ENCODE measurements around the gene CYREN. TPM values are rescaled to one million over a fixed set of nuclear protein-coding genes. Genes with fewer than 3 reads are reported as not detected.

Gene CYREN
- total and polyA plus RNA-seq, 9 of the 15 experiments (the other 6 are each of a cell fraction or from before 2014, with no cell fraction given), result 13.9 to 108 (median 88.8) TPM

GRCh38 chr7:135169141-135169963 lies 1.2 kb downstream of the CYREN start (continued):
- no peak for TF ChIP-seq ZNF311 (CRISPR knock-in tag; IDR thresholded peaks at IDR 0.05)
- peak; percentile 48; the same call in 1 of the 2 replicates for TF ChIP-seq POLR2AphosphoS5 (IDR thresholded peaks at IDR 0.05; ENCODE audit: control insufficient read depth, insufficient read depth, low read depth, low read length)
- TF ChIP-seq NFE2L1 (tag; IDR thresholded peaks at IDR 0.05; ENCODE audit: borderline replicate concordance, low read depth), result no peak
- TF ChIP-seq ZNF282 (CRISPR knock-in tag; IDR thresholded peaks at IDR 0.05), result no peak
- TF ChIP-seq ZNF12 (CRISPR knock-in tag; IDR thresholded peaks at IDR 0.05), result no peak
- no peak for TF ChIP-seq ZNF444 (CRISPR knock-in tag; IDR thresholded peaks at IDR 0.05)
- TF ChIP-seq, protein P1, sequence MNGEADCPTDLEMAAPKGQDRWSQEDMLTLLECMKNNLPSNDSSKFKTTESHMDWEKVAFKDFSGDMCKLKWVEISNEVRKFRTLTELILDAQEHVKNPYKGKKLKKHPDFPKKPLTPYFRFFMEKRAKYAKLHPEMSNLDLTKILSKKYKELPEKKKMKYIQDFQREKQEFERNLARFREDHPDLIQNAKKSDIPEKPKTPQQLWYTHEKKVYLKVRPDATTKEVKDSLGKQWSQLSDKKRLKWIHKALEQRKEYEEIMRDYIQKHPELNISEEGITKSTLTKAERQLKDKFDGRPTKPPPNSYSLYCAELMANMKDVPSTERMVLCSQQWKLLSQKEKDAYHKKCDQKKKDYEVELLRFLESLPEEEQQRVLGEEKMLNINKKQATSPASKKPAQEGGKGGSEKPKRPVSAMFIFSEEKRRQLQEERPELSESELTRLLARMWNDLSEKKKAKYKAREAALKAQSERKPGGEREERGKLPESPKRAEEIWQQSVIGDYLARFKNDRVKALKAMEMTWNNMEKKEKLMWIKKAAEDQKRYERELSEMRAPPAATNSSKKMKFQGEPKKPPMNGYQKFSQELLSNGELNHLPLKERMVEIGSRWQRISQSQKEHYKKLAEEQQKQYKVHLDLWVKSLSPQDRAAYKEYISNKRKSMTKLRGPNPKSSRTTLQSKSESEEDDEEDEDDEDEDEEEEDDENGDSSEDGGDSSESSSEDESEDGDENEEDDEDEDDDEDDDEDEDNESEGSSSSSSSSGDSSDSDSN (IDR thresholded peaks at IDR 0.05; ENCODE audit: borderline replicate concordance in 1 of 2, low read depth in 2 of 2, low read length in 2 of 2), result no peak
- TF ChIP-seq CEBPG (CRISPR knock-in tag; IDR thresholded peaks at IDR 0.05), result no peak
- peak in 1 of 2 experiments; percentile 55; a peak in 2 of 4 replicates for TF ChIP-seq CEBPG (tag; conservative IDR thresholded peaks at IDR 0.05 in 1 of 2, IDR thresholded peaks at IDR 0.05 in 1 of 2)
- TF ChIP-seq, protein P2, sequence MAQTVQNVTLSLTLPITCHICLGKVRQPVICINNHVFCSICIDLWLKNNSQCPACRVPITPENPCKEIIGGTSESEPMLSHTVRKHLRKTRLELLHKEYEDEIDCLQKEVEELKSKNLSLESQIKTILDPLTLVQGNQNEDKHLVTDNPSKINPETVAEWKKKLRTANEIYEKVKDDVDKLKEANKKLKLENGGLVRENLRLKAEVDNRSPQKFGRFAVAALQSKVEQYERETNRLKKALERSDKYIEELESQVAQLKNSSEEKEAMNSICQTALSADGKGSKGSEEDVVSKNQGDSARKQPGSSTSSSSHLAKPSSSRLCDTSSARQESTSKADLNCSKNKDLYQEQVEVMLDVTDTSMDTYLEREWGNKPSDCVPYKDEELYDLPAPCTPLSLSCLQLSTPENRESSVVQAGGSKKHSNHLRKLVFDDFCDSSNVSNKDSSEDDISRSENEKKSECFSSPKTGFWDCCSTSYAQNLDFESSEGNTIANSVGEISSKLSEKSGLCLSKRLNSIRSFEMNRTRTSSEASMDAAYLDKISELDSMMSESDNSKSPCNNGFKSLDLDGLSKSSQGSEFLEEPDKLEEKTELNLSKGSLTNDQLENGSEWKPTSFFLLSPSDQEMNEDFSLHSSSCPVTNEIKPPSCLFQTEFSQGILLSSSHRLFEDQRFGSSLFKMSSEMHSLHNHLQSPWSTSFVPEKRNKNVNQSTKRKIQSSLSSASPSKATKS (CRISPR knock-in tag; IDR thresholded peaks at IDR 0.05), result no peak
- no peak for TF ChIP-seq ZNF75A (CRISPR knock-in tag; IDR thresholded peaks at IDR 0.05)
- peak; percentile 36; the same call in 1 of the 2 replicates for TF ChIP-seq CREM (IDR thresholded peaks at IDR 0.05; ENCODE audit: low read depth)
- TF ChIP-seq ZNF445 (CRISPR knock-in tag; IDR thresholded peaks at IDR 0.05; ENCODE audit: low read depth), result no peak
- no peak for TF ChIP-seq ELF1 (tag; IDR thresholded peaks at IDR 0.05)
- TF ChIP-seq ARID4B (CRISPR knock-in tag; IDR thresholded peaks at IDR 0.05), result no peak
- no peak for TF ChIP-seq ZNF583 (CRISPR knock-in tag; IDR thresholded peaks at IDR 0.05)
- no peak; the same call in 1 of the 2 replicates for TF ChIP-seq GATAD2B (IDR thresholded peaks at IDR 0.05; ENCODE audit: borderline replicate concordance)
